Measurements from ENCODE around the gene OR10G2.
"Not testable (repeated sequence)": the region's sequence is repeated elsewhere in the genome, so short reads cannot be mapped to it uniquely, and the experiment has no call there.

OR10G2 gene, protein sequence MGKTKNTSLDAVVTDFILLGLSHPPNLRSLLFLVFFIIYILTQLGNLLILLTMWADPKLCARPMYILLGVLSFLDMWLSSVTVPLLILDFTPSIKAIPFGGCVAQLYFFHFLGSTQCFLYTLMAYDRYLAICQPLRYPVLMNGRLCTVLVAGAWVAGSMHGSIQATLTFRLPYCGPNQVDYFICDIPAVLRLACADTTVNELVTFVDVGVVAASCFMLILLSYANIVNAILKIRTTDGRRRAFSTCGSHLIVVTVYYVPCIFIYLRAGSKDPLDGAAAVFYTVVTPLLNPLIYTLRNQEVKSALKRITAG

DNA sequence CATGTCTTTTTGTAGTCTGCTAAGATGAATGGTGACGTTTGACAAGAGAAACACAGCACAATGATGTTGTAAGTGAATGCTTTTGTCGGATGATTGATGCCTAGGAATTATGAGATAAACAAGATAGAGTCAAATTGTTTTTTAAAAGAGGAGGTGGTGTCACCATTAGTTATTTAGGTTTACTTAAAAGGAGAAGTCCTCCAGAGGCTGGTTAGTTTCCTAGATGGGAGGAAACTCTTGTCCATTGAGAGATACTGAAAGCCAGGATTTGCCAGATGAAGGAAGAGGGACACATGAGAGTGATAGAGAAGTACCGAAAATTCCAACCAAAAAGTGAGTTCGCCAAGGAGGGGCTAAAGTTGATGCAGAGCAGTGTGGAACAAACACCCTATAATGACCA is at the start of gene OR10G2:
OR10G2 (minus strand) TSS at position 101 of the 400 bp plus-strand sequence; CDS start at position 3, 98 bp downstream.
- no peak for DNase-seq (ENCODE audit: low read depth in 2 of 3, low spot score in 2 of 3)

- DNase-seq (ENCODE audit: low read depth in 2 of 3, low spot score in 2 of 3): no peak
Measured at GRCh38 chr14:21680072-21680471, 45.3 kb upstream of the OR10G2 start.

- no peak for DNase-seq (ENCODE audit: low read depth in 2 of 3, low spot score in 2 of 3)
Measured at GRCh38 chr14:21675566-21675965, 40.8 kb upstream of the OR10G2 start.

DNA sequence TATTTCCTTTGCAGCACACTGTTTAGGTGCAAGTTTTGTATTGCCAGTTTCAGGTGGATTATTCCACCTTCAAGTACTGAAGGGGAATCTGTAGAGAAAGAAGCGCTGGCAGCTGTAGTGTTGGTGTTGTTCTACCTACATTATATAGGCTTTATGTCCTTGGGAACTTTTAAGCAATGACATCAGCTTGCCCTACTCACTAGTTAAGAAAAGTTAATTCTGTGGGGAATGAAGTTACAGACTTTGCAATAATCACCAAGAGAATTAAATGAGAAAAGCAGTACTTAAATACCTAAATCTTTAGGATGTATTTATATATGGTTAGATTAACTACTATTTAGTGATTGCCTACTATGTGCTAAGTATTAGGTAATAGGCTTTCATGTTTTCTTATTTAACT is 39.0 kb upstream of the OR10G2 start, which contains the start of gene OR4E1:
OR4E1 (minus strand) TSS at position 101 of the 400 bp plus-strand sequence. CDS start 2,883 bp downstream, outside the sequence.
- no peak for DNase-seq (ENCODE audit: low read depth in 2 of 3, low spot score in 2 of 3)

DNA sequence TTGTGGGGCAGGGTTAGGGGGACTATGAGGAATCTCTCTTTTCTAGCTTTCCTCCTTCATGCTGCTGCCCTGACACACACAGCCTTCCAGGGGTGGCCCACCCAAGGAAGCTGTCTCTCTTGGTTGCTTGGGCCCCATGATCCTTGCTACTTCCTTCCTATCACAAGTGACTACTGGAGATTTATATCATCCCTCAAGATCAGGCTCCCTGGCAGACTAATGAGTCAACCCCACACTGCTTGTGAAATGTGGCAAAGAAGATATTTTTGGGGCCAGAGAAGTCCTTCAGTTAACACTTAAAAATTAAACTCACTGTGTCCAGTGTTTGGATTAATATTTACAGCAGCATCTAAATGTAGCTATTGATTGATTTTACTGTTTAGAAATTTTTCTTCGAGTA is 37.4 kb upstream of the OR10G2 start:
- DNase-seq (ENCODE audit: low read depth in 2 of 3, low spot score in 2 of 3): no peak

DNA sequence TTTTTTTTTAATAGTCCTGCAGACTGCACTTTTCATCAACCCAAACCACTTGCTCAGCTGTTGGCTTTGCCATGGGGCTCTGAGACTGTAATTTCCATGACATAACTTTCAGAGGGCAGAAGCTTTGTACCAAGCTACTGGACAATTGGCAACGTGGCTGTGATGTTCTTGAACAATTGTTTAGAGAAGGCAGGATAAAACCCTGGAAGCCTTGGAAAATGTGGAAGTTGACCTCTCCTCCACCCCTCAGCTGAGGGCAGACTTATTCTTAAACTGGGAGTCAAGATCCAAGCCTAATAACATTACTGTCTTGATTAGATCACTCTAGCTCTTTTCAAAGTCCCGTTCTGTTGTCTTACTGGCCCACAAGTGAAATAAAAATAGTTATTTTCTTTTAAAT is 36.6 kb upstream of the OR10G2 start:
- DNase-seq (ENCODE audit: low read depth in 2 of 3, low spot score in 2 of 3): no peak

DNA sequence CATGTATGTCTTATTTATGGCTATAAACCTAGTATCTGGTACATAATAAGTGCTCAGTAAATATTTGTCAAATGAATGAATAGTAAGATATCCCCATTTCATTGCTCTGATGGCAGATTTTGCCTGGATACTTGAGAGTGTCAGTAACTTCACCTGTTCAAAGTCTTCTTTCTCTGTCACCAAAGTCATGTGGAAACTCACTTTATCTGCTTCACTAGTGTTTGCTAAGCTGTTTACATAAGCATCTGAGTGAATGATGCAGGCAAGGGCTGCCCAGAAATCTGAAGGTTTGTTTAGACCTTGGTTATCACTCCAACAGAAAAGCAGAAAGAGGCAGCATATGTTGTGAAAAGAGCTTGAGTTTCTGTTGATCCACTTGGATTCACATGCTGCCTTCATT is 34.5 kb upstream of the OR10G2 start:
- no peak for DNase-seq (ENCODE audit: low read depth in 2 of 3, low spot score in 2 of 3)

- no peak for DNase-seq (ENCODE audit: low read depth in 2 of 3, low spot score in 2 of 3)
Measured at GRCh38 chr14:21668377-21668776, 33.6 kb upstream of the OR10G2 start.

DNA sequence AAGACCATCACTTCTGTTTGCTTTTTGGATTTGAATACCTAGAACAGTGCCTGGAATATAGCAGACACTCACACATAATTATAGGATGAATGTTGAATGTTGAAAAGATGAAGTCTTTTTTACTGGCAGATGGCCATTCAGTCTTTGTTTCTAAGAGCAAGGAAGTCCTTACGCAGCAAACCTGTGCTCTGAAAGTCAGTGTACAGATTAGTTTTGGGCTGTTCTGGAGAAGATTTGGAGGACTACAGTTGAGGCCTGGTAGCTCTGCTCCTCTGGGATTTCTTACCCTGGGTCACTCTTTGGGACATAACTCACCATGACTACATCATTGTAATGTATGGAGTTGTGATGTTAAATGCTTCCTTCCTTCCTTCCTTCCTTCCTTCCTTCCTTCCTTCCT is 22.2 kb upstream of the OR10G2 start:
- no peak for DNase-seq (ENCODE audit: low read depth in 2 of 3, low spot score in 2 of 3)

DNA sequence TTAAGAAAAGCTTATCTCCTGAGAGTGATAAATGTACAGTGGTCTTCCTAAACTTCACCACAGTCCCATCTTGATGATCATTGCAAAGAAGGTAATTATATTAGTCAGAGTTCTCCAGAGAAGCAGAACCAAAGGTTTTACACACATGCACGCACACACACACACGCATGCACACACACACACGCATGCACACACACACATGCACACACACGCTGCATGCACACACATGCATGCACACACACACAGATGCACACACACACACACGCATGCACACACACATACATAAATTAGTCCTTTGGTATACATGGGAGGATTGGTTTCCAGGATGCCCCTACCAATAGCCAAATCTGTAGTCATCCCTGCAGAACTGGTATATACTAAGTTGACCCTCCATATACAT is 19.5 kb upstream of the OR10G2 start:
- no peak for DNase-seq (ENCODE audit: low read depth in 2 of 3, low spot score in 2 of 3)

GRCh38 chr14:21653331-21653885 is 18.7 kb upstream of the OR10G2 start, which contains the start of gene OR4E2:
OR4E2 (plus strand) TSS chr14:21653835; CDS start chr14:21665083, 11,248 bp downstream.
- DNase-seq (ENCODE audit: low read depth in 2 of 3, low spot score in 2 of 3): no peak

DNA sequence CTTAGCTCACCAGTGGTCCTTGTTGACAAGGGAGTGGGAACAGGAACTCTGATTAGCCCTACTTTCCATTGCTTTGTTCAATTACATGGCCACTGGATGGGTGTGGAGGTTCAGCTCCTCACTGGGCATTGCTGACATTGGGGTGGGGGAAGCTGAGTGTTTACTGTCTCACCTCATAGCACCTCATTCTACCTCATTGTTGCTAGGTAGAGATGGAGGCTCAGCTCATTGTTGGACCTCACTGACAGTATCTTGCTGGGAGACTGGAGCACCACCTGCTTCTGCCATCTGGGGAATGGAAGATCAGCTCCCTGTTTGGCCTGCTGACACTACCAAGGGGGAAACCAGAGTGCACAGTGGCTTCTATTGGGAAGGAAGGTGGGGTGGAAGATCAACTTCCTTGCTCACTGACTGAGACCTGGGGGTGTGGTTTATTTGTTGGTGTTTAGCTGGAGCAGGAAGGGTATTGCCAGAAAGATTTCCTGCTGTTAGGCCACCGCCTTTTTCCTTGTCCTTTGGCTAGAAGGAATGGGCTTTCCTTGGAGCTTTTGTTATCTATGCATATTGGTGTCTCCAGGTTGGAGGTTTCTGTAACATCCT is 17.6 kb upstream of the OR10G2 start:
- DNase-seq (ENCODE audit: low read depth in 2 of 3, low spot score in 2 of 3): no peak

DNA sequence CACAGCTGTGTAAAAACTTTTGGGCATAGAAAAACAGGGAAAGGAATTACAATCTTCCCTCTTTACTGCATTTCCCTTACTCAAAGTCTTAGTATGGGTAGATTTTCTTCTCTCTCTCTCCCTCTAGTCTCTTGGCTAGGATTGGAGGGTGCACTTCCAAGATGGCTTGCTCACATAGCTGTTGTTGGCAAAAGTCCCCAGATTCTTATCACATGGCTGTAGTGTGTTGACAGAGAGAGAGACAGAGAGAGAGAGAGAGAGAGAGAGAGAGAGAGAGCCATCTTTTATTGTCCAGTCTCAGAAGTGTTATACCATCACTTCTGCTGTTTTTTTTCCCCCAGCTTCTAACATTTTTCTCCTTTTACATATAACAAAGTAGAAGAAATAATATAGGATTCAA is 12.6 kb upstream of the OR10G2 start:
- no peak for DNase-seq (ENCODE audit: low read depth in 2 of 3, low spot score in 2 of 3)

GRCh38 chr14:21643407-21643806 is 8.7 kb upstream of the OR10G2 start:
- DNase-seq (ENCODE audit: low read depth in 2 of 3, low spot score in 2 of 3): no peak

DNA sequence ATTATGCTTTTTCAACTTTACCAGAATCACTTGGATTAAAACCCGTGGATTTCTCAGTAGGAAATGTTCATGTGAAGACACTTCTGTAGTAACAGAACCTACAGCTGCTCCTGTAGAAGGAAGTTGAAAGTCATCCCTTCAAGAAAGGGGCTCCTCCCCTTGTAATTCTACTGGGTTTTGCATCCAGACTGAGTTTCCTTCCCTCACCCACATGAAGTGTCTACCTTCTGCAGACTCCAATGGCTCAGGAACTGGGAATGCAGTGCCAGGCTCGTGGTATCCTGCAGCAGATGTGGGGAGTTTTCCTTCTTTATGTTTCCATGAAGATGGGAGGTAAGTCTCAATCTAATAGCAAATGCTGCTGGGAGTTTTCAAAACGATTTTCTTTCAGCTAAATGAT is 7.9 kb upstream of the OR10G2 start:
- DNase-seq (ENCODE audit: low read depth in 2 of 3, low spot score in 2 of 3): no peak

- no peak for DNase-seq (ENCODE audit: low read depth in 2 of 3, low spot score in 2 of 3)
Measured at GRCh38 chr14:21631084-21631483, 3.7 kb downstream of the OR10G2 start.

DNA sequence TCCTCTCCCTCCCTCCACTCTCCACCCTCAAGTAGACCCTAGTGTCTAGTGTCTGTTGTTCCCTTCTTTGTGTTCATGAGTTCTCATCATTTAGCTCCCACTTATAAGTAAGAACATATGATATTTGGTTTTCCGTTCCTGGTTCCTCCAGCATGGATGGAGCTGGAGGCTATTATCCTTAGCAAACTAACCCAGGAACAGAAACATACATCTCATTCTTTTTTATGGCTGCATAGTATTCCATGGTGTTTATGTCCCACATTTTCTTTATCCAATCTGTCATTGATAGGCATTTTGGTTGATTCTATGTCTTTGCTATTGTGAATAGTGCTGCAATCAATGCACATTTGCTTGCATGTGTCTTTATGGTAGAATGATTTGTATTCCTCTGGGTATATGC is 4.2 kb downstream of the OR10G2 start:
- DNase-seq (ENCODE audit: low read depth in 2 of 3, low spot score in 2 of 3): not testable (repeated sequence)

DNA sequence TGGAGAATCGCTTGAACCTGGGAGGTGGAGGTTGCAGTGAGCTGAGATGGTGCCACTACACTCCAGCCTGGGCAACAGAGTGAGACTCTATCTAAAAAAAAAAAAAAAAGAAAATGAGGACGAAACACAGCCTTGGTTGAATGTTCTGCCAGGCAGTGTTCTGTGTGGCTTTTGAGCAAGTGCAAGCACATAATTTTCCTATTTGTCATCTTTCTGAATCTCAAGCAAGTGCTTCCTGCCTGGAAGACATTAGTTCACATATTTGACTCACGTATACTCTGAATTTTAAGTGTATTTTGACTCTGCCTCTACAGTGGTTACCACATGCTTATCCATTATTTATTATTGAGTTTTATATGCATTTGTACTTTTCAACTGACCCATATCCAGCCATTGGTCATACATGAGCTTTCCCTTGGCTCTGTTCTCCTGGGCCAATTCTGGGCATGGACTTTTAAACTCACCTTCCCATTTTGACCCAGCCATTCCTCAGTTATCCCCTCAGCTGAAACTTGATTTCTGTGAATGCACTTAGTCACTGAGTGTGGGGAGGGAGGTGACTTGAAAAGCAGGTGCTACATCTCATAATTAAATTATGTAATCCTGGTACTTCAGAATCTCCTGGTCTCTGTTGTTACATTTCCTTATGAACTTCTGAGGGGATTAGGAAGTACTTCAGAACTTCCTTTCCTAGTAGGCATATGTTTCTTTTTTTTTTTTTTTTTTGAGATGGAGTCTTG is 8.1 kb downstream of the OR10G2 start:
- no peak for DNase-seq (ENCODE audit: low read depth in 2 of 3, low spot score in 2 of 3)

GRCh38 chr14:21617614-21618013 is 17.1 kb downstream of the OR10G2 start:
- DNase-seq (ENCODE audit: low read depth in 2 of 3, low spot score in 2 of 3): no peak

DNA sequence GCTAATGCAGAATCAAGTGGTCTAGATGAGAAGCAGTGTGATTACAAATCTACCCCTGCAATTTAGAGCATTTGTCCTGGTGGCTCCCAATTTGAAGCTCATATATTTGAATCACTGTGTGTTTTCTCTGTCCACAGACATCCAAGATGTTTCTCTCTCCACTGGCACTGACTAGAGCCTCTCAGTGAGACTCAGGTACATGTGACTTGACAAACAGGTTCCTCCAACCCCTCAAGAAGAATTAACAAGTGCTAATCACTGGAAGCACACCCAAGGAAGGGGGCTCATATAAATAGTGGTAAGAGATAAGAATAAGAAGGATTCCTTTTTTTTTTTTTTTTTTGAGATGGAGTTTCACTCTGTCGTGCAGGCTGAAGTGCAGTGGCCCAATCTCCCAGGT is 20.5 kb downstream of the OR10G2 start:
- DNase-seq (ENCODE audit: low read depth in 2 of 3, low spot score in 2 of 3): no peak

- DNase-seq (ENCODE audit: low read depth in 2 of 3, low spot score in 2 of 3): no peak
Measured at GRCh38 chr14:21612324-21612723, 22.4 kb downstream of the OR10G2 start.

GRCh38 chr14:21602181-21602580 is 32.6 kb downstream of the OR10G2 start:
- not testable (repeated sequence) for DNase-seq (ENCODE audit: low read depth in 2 of 3, low spot score in 2 of 3)

All from activated CD8-positive, alpha-beta memory T cell treated with anti-CD3 and anti-CD28 coated beads for 48 hours (primary cell).